ENCODE data around the gene MAP2K6.
A peak's percentile ranks its signal among the peaks of the same experiment; 100 is the strongest.

The MAP2K6 gene

GRCh38 chr17:69414408-69415274, at the start of gene MAP2K6:
Gene MAP2K6 (plus strand): TSS chr17:69414697. CDS start chr17:69414985, 288 bp downstream.
- peak; percentile 67 for DNase-seq

DNA sequence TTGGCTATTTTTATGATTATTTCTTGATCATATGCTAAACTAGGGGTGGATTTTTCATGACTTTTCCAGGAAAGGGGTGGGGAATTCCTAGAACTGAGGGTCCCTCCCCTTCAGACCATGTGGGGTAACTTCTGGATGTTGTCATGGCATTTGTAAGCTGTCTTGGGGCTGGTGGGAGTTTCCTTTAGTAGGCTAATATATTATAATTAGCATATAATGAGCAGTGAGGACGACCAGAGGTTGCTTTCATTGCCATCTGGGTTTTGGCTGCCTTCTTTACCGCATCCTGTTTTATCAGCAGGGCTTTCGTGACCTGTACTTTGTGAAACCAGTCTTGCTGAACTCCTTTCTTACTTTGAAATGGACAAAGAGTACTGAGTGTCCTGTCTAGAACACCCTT, 47.2 kb upstream of the MAP2K6 start:
- peak; percentile 32 for DNase-seq

DNA sequence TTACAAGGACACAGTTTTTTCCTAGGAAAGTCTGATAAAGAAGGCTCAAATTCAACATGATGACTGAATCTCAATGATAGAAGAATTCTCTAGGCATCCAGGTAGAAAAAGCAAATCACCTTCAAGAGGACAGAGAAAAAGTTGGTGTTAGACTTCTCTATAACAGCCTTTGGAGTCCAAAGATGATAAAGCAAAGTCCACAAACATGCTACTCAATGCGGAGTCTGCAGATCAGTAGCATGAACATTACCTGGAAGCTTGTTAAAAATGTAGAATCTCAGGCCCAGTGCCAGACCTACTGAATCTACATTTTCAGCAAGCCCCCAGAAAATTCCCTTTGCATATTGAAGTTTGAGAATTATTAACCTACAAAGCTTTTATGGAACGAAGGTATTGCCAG, 41.4 kb upstream of the MAP2K6 start:
- DNase-seq: no peak

DNA sequence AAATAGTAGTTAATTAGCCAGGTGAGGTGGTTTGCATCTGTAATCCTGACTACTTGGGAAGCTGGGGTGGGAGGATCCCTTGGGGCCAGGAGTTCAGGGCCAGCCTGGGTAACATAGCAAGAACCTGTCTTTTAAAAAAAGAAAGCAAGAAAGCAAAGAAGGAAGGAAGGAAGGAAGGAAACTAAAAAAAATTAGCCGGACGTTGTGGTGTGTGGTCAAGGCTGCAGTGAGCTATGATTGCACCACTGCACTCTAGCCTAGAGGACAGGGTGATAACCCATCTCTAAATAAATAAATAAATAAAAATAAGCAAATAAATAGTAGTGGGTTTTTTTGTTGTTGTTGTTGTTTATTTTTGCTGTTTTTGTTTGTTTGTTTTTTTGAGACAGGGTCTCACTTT, 39.3 kb upstream of the MAP2K6 start:
- no peak for DNase-seq

GRCh38 chr17:69388822-69389442, 25.6 kb upstream of the MAP2K6 start:
- DNase-seq: no peak

GRCh38 chr17:69390795-69391501, 23.5 kb upstream of the MAP2K6 start:
- no peak for DNase-seq

GRCh38 chr17:69401251-69401650, 13.2 kb upstream of the MAP2K6 start:
- no peak for DNase-seq

- DNase-seq: no peak
Measured at GRCh38 chr17:69402052-69402451, 12.4 kb upstream of the MAP2K6 start.

- DNase-seq: no peak
Measured at GRCh38 chr17:69404399-69404798, 10.1 kb upstream of the MAP2K6 start.

- DNase-seq: no peak
Measured at GRCh38 chr17:69405096-69405495, 9.4 kb upstream of the MAP2K6 start.

GRCh38 chr17:69406941-69407340, 7.6 kb upstream of the MAP2K6 start:
- no peak for DNase-seq

- no peak for DNase-seq
Measured at GRCh38 chr17:69407759-69408158, 6.7 kb upstream of the MAP2K6 start.

DNA sequence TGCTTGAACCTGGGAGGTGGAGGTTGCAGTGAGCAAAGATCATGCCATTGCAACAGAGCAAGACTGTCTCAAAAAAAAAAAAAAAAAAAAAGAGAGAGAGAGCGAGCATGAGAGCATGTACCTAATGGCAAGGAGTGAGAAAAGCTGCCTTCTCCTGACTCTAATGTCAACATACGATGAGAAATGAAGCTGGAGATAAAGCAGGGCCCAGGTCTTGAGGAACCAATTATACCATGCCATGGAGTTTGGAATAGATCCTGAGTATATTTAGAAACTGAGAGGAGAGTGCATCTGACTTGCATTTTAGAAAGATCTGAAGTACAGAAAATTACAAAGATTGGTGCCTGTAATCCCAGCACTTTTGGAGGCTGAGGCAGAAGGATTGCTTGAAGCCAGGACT, 3.8 kb upstream of the MAP2K6 start:
- no peak for DNase-seq

DNA sequence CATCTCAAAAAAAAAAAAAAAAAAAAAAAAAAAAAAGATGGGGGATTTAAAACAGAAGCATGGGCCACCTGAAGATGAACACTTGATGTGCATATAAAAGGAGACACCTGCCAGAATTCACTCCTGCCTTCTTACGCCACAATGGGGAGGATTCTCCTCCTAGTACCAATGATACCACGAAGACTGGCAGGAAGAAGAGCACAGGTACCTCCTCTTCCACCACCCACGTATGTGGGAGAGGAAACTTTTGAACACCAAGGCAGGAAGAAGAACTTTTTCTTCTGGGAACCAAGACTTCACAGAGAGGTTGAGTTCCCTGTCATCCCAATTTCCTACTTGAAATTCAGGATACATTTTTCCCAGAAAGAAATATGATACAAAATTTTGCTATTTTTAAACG, 2.7 kb upstream of the MAP2K6 start:
- no peak for DNase-seq

GRCh38 chr17:69412251-69412671, 2.2 kb upstream of the MAP2K6 start:
- DNase-seq: no peak

DNA sequence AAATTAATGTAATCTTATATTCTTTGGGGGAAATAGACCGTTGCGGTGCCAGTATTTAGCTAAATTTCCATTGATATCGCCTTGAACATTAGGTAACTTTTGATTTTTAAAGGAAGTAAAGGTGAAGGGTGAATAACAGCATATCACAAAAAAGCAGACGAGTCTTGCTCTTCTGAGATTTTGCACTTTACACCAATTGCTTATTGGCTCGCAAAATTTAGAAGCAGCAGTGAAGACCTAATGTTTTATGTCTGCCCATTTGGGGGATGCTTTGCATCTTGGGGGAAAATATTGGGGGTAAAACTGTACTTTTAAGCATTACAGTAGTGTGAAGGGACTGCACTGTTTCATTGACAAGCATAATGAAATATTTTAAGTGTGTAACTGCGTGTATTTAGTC, 934 bp downstream of the MAP2K6 start:
- no peak for DNase-seq

DNA sequence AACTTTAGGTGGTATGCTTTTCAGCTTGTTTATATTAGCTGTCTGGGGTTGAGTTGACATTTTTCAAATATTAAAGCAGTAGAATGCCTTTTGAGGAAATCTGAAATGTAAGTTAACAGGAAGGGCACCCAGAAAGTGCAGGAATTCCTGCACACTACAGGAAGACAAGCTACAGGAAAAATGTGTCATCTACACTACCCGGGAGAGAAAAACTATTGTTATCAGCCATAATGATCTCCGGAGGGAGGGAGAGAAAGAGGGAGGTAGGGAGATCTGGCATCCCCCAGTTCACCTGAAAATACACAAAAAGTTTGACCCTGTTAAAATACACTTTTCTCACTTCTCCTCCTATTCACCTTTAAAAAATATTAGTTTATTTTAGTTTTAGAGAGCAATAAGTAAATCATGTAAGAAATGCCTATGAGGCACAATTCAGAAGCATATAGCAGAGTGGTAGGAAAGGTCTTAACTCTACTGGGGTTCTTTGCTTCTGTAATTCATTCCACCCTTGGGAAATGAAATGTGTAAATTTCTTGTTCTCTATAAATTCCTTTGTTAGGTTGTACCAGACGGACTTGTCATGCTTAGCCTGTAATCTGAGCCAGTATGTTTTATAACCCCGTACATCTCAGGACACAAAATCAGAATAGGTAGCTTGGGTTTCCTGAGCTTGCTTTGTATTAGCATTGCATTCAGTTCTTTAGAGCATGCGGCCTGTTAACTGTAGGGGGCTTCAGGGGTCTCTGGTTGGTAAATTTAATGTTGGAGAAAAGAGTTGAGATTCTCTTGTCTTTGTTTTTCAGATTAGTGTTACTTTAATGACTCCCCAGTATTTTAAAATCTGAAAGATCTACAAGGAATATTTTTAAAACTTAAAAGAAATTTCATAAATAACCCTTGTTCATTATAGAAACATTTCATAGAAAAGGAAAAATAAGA, 3.3 kb downstream of the MAP2K6 start:
- no peak for DNase-seq

DNA sequence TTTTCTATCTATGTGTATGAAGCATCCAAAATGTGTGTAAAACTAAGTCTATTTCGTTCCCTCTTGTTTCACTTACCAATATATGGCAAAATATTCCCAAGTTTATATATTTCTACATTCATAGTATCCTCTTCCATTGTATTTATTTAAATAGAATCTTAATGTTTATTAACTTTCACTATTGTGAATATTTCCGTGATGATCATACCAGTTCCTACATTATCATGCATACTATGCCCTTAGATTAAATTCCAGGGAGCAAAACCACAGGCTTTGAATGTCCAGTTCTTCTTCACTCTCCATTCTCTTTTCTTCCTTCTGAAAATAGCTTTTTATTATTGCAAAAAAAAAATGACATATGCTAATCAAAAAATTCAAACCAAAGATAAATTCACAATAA, 4.0 kb downstream of the MAP2K6 start:
- no peak for DNase-seq

DNA sequence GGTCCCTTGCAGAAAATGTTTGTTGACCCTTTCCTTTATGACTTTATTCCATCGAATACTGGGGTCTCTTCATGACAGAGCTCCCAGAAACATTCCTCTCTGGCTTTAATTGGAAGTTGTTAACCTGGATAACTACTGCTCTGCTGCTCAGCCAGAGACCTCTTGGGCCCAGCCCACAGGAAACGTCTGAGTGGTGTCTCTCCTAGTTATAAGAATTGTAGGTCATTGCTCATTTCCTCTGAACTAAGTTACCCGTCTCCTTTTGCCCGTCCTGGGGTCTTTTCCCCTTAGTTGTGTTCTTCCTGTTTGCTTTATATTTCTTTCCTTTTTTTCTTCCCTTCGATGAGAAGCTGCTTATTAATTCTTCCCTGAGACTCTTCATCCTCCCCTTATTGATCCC, 9.0 kb downstream of the MAP2K6 start:
- no peak for DNase-seq

- DNase-seq: no peak
Measured at GRCh38 chr17:69424287-69425041, 10.0 kb downstream of the MAP2K6 start.

DNA sequence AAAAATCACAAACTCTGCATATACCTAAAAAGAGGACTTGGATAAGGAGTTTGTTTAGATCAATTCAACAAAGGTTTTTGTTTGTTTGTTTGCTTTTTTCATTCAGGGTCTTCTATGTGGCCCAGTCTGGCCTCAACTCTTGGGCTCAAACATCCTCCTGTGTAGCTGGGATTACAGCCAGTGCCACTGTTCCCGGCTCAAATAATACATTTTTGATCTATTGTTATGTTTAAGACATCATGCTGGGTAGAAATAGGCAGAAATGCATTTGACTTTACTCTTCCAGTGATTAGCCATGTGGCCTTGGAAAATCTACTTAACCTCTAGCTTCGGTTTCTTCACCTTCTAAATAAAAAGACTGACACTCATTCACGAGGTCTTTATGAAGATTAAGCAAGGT, 11.5 kb downstream of the MAP2K6 start:
- DNase-seq: no peak
